Fibroblast of mammary gland (primary cell): ENCODE results near the gene HDLBP.

Experiments
- DNase-seq: peaks from one replicate; pipeline ENCODE4 v3.0.0-alpha.2; 2010; ENCODE audit warnings: low read depth
- H3K4me3 ChIP-seq: 2 replicates; pipeline ENCODE4 v1.5.1; 2011; ENCODE audit warnings: low read depth, mild to moderate bottlenecking, low read length, moderate library complexity; ENCODE audit not compliant: control insufficient read depth
- TF ChIP-seq, protein P1 (sequence below): conservative IDR thresholded peaks from 2 replicates; pipeline ENCODE4 v1.5.1; 2011; ENCODE audit warnings: low read depth, low read length, inconsistent platforms; ENCODE audit not compliant: control insufficient read depth, insufficient read depth

HDLBP gene

DNA sequence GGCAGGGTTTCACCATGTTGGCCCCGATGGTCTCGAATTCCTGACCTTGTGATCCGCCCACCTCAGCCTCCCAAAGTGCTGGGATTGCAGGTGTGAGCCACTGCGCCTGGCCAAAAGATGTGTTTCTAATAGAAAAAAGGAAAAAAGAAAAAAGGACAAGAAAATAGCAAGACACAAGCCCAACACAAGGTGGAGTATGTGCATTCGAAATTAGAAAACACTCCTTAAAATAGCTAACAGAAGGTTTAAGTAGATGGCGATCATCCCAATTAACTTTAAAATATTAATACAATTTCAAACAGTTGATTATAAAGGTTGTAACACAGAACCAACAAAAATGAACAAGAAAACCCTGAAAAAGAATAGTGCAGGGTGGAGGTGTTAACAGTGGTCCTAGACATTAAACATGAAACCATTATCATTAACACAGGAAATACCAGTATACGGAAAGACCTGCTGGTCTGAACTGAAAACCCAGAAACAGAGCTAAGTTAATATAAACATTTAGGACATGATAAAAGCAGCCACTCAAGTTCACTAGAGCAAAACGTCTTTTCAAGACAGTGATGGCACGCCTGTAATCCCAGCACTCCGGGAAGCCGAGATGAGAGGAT is 57.9 kb downstream of the HDLBP start:
- TF ChIP-seq, protein P1, sequence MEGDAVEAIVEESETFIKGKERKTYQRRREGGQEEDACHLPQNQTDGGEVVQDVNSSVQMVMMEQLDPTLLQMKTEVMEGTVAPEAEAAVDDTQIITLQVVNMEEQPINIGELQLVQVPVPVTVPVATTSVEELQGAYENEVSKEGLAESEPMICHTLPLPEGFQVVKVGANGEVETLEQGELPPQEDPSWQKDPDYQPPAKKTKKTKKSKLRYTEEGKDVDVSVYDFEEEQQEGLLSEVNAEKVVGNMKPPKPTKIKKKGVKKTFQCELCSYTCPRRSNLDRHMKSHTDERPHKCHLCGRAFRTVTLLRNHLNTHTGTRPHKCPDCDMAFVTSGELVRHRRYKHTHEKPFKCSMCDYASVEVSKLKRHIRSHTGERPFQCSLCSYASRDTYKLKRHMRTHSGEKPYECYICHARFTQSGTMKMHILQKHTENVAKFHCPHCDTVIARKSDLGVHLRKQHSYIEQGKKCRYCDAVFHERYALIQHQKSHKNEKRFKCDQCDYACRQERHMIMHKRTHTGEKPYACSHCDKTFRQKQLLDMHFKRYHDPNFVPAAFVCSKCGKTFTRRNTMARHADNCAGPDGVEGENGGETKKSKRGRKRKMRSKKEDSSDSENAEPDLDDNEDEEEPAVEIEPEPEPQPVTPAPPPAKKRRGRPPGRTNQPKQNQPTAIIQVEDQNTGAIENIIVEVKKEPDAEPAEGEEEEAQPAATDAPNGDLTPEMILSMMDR = peak; percentile 21
- H3K4me3 ChIP-seq = no peak overlapping the region
- no peak for DNase-seq

DNA sequence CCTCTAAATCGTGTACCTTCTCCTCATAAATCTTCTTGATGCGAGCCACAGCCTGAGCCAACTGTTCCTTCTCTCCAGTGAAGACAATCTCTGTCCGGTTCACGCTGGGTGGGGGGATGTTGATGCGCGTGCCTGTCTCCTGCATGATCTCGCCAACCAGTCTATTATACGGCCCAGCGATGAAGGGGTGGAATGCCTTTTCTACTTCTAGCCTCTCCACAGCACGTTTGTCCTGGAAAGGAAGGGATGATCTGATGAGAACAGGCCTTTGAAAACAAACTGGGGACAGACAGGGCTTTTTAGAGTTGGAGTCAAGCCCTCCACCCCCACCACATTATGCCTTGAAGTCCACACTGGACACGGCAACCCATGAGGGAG is 59.3 kb downstream of the HDLBP start:
- TF ChIP-seq, protein P1 = no peak

GRCh38 chr2:241255542-241256167 is 59.8 kb downstream of the HDLBP start:
- no peak overlapping the region for H3K4me3 ChIP-seq
- TF ChIP-seq, protein P1 = no peak
- DNase-seq = no peak

More for the DNA sequence above, 59.3 kb downstream of the HDLBP start:
- H3K4me3 ChIP-seq = no peak overlapping the region
- no peak for DNase-seq

DNA sequence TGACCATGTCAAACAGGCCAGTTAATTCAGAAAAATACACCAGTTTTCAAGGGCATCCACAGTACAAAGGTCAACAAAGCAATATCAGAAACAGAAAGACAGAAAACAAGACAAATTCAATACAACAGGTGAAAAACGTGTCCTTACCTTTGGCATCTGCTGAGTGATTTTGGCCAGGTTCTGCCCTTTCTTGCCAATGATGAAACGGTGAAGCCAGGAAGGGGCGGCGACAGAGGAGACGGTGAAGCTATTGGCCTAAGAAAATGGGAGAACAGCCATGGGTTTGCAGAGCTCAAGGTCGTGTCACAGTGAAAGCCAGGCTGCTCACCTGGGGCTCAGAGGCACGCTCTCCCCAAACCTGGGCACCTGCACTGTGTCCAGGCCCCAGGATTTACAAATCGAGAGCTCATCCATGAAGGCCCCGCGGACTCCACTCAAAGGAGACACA is 60.5 kb downstream of the HDLBP start:
- no peak overlapping the region for H3K4me3 ChIP-seq
- DNase-seq = no peak
- TF ChIP-seq, protein P1 = no peak

GRCh38 chr2:241252778-241253475 is 62.5 kb downstream of the HDLBP start:
- no peak overlapping the region for H3K4me3 ChIP-seq
- no peak for DNase-seq
- TF ChIP-seq, protein P1 = no peak

DNA sequence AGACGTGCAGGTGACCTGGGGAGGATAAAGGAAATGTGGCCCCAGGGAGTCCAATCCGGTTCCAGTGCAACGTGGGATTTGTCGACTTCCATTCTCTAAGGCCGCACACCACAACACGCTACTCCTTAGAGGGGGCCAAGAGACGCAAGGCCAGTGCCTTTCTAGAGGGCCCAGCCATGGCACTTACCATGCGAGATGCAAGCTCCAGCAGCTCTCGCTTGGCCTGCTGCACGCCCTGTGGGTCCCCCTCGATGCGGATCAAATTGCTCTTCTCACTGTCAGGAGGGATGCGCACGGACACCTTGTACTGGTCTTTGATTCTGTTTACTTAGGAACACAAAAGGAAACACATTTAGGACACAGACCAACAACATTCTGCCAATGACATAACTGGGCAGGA is 65.8 kb downstream of the HDLBP start:
- TF ChIP-seq, protein P1 = no peak
- no peak overlapping the region for H3K4me3 ChIP-seq
- DNase-seq = no peak
